KMS-11 (cell line): ENCODE measurements around the gene PLA2G4A.
A peak's percentile ranks its signal among the peaks of the same experiment; 100 is the strongest.

Experiments
- H2AFZ ChIP-seq: fragments of 200-600 bp; sonication (generic); 2 replicates; pipeline ENCODE4 v1.6.1; 2016; ENCODE audit warnings: antibody characterized with exemption, mixed run types, low read depth
- H3K27ac ChIP-seq: fragments of 200-600 bp; sonication (generic); 2 replicates; pipeline ENCODE4 v1.6.1; 2016; ENCODE audit warnings: mild to moderate bottlenecking, mixed run types
- H3K27me3 ChIP-seq: fragments of 200-600 bp; sonication (generic); 2 replicates; pipeline ENCODE4 v1.6.1; 2017; ENCODE audit warnings: mild to moderate bottlenecking, low read depth, mixed run types, moderate library complexity; ENCODE audit not compliant: insufficient read depth
- H3K36me3 ChIP-seq: fragments of 200-600 bp; sonication (generic); 2 replicates; pipeline ENCODE4 v1.6.1; 2017; ENCODE audit warnings: mild to moderate bottlenecking, mixed run types; ENCODE audit not compliant: insufficient read depth
- H3K4me1 ChIP-seq: fragments of 200-600 bp; sonication (generic); 2 replicates; pipeline ENCODE4 v1.6.1; 2016; ENCODE audit warnings: mild to moderate bottlenecking, low read depth, mixed run types; ENCODE audit not compliant: poor library complexity, severe bottlenecking
- H3K4me2 ChIP-seq: fragments of 200-600 bp; sonication (generic); 2 replicates; pipeline ENCODE4 v1.7.0; 2016; ENCODE audit warnings: mild to moderate bottlenecking, mixed run types
- H3K4me3 ChIP-seq: fragments of 200-600 bp; sonication (generic); IDR thresholded peaks from 2 replicates; pipeline ENCODE4 v1.6.1; 2017; ENCODE audit warnings: low read depth, low read length, mixed read lengths; ENCODE audit not compliant: insufficient read depth
- H3K79me2 ChIP-seq: fragments of 200-600 bp; sonication (generic); 2 replicates; pipeline ENCODE4 v1.6.1; 2016; ENCODE audit warnings: low read depth, mixed run types; ENCODE audit not compliant: insufficient read depth
- H3K9ac ChIP-seq: fragments of 200-600 bp; sonication (generic); 2 replicates; pipeline ENCODE4 v1.6.1; 2016; ENCODE audit warnings: mild to moderate bottlenecking, mixed run types
- H4K20me1 ChIP-seq: fragments of 200-600 bp; sonication (generic); 2 replicates; pipeline ENCODE4 v1.6.1; 2016; ENCODE audit warnings: mild to moderate bottlenecking, mixed run types; ENCODE audit not compliant: insufficient read depth
- TF ChIP-seq, protein P1 (sequence below): fragments of 200-600 bp; sonication (generic); conservative IDR thresholded peaks from 2 replicates; pipeline ENCODE4 v1.6.1; 2017; ENCODE audit warnings: low read depth, mild to moderate bottlenecking, antibody characterized with exemption, low read length, moderate library complexity, mixed read lengths

PLA2G4A gene

GRCh38 chr1:186987769-186988168 is 159.0 kb downstream of the PLA2G4A start:
- H2AFZ ChIP-seq = no peak overlapping the region
- H3K4me3 ChIP-seq = no peak overlapping the region
- TF ChIP-seq, protein P1, sequence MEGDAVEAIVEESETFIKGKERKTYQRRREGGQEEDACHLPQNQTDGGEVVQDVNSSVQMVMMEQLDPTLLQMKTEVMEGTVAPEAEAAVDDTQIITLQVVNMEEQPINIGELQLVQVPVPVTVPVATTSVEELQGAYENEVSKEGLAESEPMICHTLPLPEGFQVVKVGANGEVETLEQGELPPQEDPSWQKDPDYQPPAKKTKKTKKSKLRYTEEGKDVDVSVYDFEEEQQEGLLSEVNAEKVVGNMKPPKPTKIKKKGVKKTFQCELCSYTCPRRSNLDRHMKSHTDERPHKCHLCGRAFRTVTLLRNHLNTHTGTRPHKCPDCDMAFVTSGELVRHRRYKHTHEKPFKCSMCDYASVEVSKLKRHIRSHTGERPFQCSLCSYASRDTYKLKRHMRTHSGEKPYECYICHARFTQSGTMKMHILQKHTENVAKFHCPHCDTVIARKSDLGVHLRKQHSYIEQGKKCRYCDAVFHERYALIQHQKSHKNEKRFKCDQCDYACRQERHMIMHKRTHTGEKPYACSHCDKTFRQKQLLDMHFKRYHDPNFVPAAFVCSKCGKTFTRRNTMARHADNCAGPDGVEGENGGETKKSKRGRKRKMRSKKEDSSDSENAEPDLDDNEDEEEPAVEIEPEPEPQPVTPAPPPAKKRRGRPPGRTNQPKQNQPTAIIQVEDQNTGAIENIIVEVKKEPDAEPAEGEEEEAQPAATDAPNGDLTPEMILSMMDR = 0 out of 2 replicates have a peak, but pooled peaks have one; percentile 22
- H4K20me1 ChIP-seq = no peaks in the 10 kb centered on the region
- H3K4me1 ChIP-seq = peaks cover 4% of the 10 kb centered on the region
- H3K36me3 ChIP-seq = no peaks in the 10 kb centered on the region
- H3K27ac ChIP-seq = no peak overlapping the region
- no peaks in the 10 kb centered on the region for H3K79me2 ChIP-seq
- H3K9ac ChIP-seq = no peak overlapping the region
- H3K4me2 ChIP-seq = no peak overlapping the region
- H3K27me3 ChIP-seq = no peaks in the 10 kb centered on the region

- Histone ChIP-seq H3K27me3 (no peaks in the 10 kb centered on the region), H3K9ac (no peak overlapping the region), H3K27ac (no peak overlapping the region), H3K4me1 (peaks cover 19% of the 10 kb centered on the region), H3K4me2 (no peak overlapping the region), H3K79me2 (no peaks in the 10 kb centered on the region), H3K36me3 (no peaks in the 10 kb centered on the region), H3K4me3 (no peak overlapping the region), H4K20me1 (no peaks in the 10 kb centered on the region), H2AFZ (no peak overlapping the region)
- TF ChIP-seq, protein P1 = no peak
Measured at GRCh38 chr1:186993996-186994395, 165.2 kb downstream of the PLA2G4A start.

DNA sequence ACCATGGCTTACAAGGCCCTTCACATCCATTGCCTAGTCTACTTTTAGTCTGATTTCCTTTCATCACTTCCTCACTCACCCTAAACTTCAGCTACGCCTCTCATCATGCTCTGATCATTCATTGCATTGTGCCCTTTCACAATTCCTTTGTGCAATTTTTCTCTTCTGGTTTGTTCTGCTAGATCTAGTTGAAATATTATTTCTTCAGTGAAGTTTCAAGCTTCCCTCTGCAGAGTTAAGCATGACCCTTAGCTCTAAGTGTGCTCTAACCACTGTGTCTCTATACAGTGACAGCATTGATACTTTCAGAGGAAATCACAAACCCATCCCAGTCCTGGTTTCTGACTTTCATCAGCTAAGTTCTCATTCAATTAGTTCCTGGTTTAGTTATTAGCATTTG is 166.1 kb downstream of the PLA2G4A start:
- H3K4me1 ChIP-seq = peaks cover 19% of the 10 kb centered on the region
- no peaks in the 10 kb centered on the region for H3K79me2 ChIP-seq
- TF ChIP-seq, protein P1 = no peak
- no peaks in the 10 kb centered on the region for H4K20me1 ChIP-seq
- H2AFZ ChIP-seq = no peak overlapping the region
- no peaks in the 10 kb centered on the region for H3K36me3 ChIP-seq
- no peak overlapping the region for H3K27ac ChIP-seq
- H3K9ac ChIP-seq = no peak overlapping the region
- H3K4me2 ChIP-seq = no peak overlapping the region
- no peaks in the 10 kb centered on the region for H3K27me3 ChIP-seq
- H3K4me3 ChIP-seq = no peak overlapping the region

DNA sequence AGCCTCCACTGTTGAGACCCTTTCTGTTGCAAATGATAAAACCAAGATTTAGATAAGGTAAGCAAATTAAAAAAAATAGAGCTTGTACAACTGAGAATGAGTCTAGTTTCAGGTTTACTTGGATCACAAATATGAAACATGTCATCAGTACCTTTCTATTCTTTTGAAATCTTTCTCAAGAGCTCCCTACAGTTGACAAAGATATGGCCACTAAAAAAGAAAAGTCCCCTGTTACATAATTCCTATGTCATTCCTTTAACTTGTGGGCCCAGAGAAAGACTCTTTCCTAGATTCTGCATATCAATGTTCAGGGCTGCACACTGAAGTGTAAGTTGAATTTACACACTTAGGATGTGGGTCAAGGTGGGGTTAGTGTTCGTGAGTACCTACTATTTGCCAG is 168.1 kb downstream of the PLA2G4A start:
- Histone ChIP-seq H3K4me1 (peaks cover 19% of the 10 kb centered on the region), H2AFZ (no peak overlapping the region), H3K4me3 (no peak overlapping the region), H4K20me1 (no peaks in the 10 kb centered on the region), H3K36me3 (no peaks in the 10 kb centered on the region), H3K4me2 (no peak overlapping the region; the same call in 1 of the 2 replicates), H3K9ac (no peak overlapping the region), H3K79me2 (no peaks in the 10 kb centered on the region), H3K27ac (no peak overlapping the region), H3K27me3 (no peaks in the 10 kb centered on the region)
- TF ChIP-seq, protein P1 = no peak

DNA sequence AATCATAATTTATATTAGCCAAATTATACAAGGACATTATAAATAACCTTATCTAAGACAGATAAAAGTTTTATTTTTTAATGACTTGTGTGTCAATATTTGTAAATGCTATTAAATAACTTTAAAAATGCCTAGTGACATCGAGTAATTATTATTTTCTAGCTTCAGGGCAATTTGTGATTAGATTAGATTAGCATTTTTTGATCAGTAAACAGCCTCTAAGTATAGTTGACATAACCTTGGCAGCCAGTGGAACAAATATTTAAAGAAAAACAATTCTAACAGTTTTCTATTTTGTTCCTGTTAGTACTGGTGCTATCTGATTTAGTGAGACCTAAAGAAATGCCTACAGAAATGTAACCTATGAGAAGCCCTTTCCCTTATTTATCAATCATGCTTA is 169.1 kb downstream of the PLA2G4A start:
- Histone ChIP-seq H3K4me2 (no peak overlapping the region), H3K4me1 (peaks cover 19% of the 10 kb centered on the region), H3K9ac (no peak overlapping the region), H3K36me3 (no peaks in the 10 kb centered on the region), H3K27ac (no peak overlapping the region), H3K4me3 (no peak overlapping the region), H3K79me2 (no peaks in the 10 kb centered on the region), H4K20me1 (no peaks in the 10 kb centered on the region), H2AFZ (no peak overlapping the region), H3K27me3 (no peaks in the 10 kb centered on the region)
- TF ChIP-seq, protein P1 = no peak
